Vagina (tissue), 2 donors: ENCODE results near the gene TRPM5.

Source experiments
- CTCF ChIP-seq, 3 experiments: fragments of 450-650 bp in 2 of 3; fragments of 200-600 bp in 1 of 3; sonication (generic) in 1 of 3; IDR thresholded peaks; one replicate each; pipeline ENCODE4 v1.5.1; 2017 to 2019; ENCODE audit warnings: antibody characterized with exemption in 3 of 3, mild to moderate bottlenecking in 2 of 3, moderate library complexity in 2 of 3
- POLR2A ChIP-seq, 2 donors: fragments of 450-650 bp; IDR thresholded peaks; one replicate each; pipeline ENCODE4 v1.6.1; 2017; ENCODE audit warnings: antibody characterized with exemption in 2 of 2, mild to moderate bottlenecking in 2 of 2, moderate library complexity in 2 of 2

GRCh38 chr11:2427721-2428321 lies 16.5 kb downstream of the TRPM5 start:
- TF ChIP-seq POLR2A (IDR thresholded peaks at IDR 0.05) (no peak), CTCF (IDR thresholded peaks at IDR 0.05) (no peak)
